Mucosa of descending colon (tissue), 3 donors: ENCODE data around the gene REM1. TPM values are rescaled to one million over a fixed set of nuclear protein-coding genes. Genes with fewer than 3 reads are reported as not detected.
"Not testable (repeated sequence)": the region's sequence is repeated elsewhere in the genome, so short reads cannot be mapped to it uniquely, and the experiment has no call there.

ENCODE experiments used
- ATAC-seq: fragments of 200-7000 bp; cut with Tn5 transposase; one replicate; pipeline ENCODE4 v1.9.1; 2020; ENCODE audit warnings: mild to moderate bottlenecking, moderate library complexity
- DNase-seq, 3 donors: peaks; one replicate each; pipeline ENCODE4 v3.0.0-alpha.2; 2020
- H3K36me3 ChIP-seq: fragments of 200-600 bp; one replicate; pipeline ENCODE4 v1.8.0; 2021; ENCODE audit warnings: low read depth, mild to moderate bottlenecking
- H3K4me1 ChIP-seq: fragments of 200-600 bp; one replicate; pipeline ENCODE4 v1.8.0; 2021; ENCODE audit warnings: low read depth, mild to moderate bottlenecking
- H3K4me3 ChIP-seq: fragments of 200-600 bp; one replicate; pipeline ENCODE4 v1.8.0; 2021; ENCODE audit warnings: mild to moderate bottlenecking
- H3K9me3 ChIP-seq: fragments of 200-600 bp; one replicate; pipeline ENCODE4 v1.8.0; 2021; ENCODE audit warnings: mild to moderate bottlenecking
- intact Hi-C, 2 donors: fragments of 100-400 bp; cut with DNase I in 1 of 2; cut with micrococcal nuclease in 1 of 2; formaldehyde crosslinking; loops; one replicate each; pipeline versions ENCODE4 v1.11.0 to v1.11.1; 2022; cut with DNase I, micrococcal nuclease
- long read RNA-seq, 2 donors: library from polyadenylated mRNA; unstranded; transcript quantifications; one replicate each; pipeline ENCODE4 v2.0.0, GENCODE V29; 2019 to 2021
- total RNA-seq, 3 donors: library from RNA; stranded (reverse); fragmentation: NEBNext Ultra II Directional in 2 of 3; extraction: Animal tissue kit (Norgen Biotek cat#: 25700) in 2 of 3; gene quantifications; one replicate each; pipeline versions ENCODE4 v1.2.1 to v1.2.4, GENCODE V29; 2021 to 2023
- TF ChIP-seq, protein P1 (sequence below): fragments of 200-600 bp; IDR thresholded peaks from one replicate; pipeline ENCODE4 v1.8.0; 2022; ENCODE audit warnings: antibody characterized with exemption, mild to moderate bottlenecking
- donor health status: DM: no; HTN: no; CAD: no; lungs with moderate emphysema.
- donor health status: DM: no; HTN: no; CAD: no.
- donor health status: DM: no; HTN: yes; CAD: no.

Gene REM1, protein sequence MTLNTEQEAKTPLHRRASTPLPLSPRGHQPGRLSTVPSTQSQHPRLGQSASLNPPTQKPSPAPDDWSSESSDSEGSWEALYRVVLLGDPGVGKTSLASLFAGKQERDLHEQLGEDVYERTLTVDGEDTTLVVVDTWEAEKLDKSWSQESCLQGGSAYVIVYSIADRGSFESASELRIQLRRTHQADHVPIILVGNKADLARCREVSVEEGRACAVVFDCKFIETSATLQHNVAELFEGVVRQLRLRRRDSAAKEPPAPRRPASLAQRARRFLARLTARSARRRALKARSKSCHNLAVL
- 1 to 10 TPM in 2 of 3 donors, under 1 TPM in 1; 0.46 to 3.5 (median 1.2) TPM for total RNA-seq
- long read RNA-seq, donor 1, partial matches to known transcripts: 1 of 7 reads
- long read RNA-seq, donor 1, other reads (novel, unspliced or antisense): 2 of 7 reads
- long read RNA-seq, donor 2, partial matches to known transcripts: 0 of 2 reads
- long read RNA-seq, donor 2, other reads (novel, unspliced or antisense): 1 of 2 reads

DNA sequence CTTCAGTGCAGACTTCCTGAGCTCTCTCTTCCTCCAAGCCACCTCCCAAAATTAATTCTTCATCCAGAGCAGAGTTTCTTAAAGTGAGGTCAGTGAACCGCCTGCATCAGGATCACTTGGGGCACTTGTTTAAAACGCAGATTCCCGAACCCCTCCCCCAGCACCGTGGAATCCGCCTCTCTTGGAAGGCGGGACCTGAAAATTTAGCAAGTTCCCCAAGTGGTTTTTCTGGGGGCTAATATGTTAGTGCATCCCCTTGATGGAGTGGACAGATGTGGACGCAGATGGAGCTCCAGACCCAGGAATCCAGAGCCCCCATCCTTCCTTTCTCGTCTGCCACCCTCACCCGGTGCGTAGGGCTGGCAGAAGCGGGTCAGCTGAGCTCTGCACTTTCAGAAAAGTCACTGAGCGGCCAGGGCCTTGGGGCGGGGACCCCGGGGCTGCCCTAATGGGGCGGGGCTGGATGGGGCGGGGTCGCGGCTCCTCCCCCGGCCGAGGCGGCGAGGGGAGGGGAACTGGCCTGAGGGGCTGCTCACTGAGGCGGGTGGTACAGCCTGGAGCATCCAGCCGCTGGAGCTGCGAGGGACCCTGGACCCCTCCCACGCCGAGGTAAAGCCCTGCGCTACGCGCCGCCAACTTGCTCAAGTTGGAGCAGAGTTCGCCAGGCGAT is at the start of gene REM1, which contains the start of gene DEFB124:
TSS of gene REM1 (plus strand) at position 531 of the 670 bp plus-strand sequence. CDS start 1,158 bp downstream, outside the sequence.
TSS of gene DEFB124 (minus strand) at position 370 of the 670 bp plus-strand sequence. CDS start 2,114 bp downstream, outside the sequence.
- H3K4me1 ChIP-seq: no peaks in the 10 kb centered on the region
- peak in 1 of 3 donors; percentile 48 for DNase-seq

DNA sequence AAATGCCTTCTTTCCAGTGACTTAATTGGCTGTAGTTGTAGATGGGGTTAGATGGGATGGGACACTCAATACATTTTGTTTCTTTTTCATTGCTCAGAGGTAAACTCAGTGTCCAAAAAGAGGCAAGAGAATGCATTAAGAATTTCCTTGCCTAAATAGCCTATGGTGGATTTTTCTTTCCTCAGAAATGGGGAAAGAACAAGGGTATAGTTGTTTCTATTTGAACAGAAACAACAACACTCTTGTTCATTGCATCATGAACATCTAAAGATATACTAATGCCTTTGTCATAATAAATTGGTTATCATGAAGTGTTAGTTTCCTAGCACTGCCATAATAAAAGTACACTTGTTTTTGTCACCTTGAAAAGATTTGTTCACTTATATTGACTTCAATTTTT is 49.3 kb upstream of the REM1 start:
- intact Hi-C loops: no loop called here
- no peak for ATAC-seq

More for the DNA sequence above, at the start of gene REM1, which contains the start of gene DEFB124:
- peak; percentile 18 for ATAC-seq
- intact Hi-C loops: no loop called here
- Histone ChIP-seq H3K36me3 (no peaks in the 10 kb centered on the region), H3K9me3 (no peaks in the 10 kb centered on the region), H3K4me3 (no peak within 1 kb of the TSS)
- TF ChIP-seq, protein P1, sequence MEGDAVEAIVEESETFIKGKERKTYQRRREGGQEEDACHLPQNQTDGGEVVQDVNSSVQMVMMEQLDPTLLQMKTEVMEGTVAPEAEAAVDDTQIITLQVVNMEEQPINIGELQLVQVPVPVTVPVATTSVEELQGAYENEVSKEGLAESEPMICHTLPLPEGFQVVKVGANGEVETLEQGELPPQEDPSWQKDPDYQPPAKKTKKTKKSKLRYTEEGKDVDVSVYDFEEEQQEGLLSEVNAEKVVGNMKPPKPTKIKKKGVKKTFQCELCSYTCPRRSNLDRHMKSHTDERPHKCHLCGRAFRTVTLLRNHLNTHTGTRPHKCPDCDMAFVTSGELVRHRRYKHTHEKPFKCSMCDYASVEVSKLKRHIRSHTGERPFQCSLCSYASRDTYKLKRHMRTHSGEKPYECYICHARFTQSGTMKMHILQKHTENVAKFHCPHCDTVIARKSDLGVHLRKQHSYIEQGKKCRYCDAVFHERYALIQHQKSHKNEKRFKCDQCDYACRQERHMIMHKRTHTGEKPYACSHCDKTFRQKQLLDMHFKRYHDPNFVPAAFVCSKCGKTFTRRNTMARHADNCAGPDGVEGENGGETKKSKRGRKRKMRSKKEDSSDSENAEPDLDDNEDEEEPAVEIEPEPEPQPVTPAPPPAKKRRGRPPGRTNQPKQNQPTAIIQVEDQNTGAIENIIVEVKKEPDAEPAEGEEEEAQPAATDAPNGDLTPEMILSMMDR: no peak

DNA sequence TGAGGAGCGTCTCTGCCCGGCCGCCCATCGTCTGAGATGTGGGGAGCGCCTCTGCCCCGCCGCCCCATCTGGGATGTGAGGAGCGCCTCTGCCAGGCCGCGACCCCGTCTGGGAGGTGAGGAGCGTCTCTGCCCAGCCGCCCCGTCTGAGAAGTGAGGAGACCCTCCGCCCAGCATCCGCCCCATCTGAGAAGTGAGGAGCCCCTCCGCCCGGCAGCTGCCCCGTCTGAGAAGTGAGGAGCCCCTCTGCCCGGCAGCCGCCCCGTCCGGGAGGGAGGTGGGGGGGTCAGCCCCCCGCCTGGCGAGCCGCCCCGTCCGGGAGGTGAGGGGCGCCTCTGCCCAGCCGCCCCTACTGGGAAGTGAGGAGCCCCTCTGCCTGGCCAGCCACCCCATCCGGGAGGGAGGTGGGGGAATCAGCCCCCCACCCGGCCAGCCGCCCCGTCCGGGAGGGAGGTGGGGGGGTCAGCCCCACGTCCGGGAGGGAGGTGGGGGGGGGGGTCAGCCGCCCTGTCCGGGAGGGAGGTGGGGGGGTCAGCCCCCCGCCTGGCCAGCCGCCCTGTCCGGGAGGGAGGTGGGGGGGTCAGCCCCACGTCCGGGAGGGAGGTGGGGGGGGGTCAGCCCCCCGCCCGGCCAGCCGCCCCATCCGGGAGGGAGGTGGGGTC is 48.1 kb upstream of the REM1 start:
- H3K36me3 ChIP-seq, intact Hi-C loops, H3K4me1 ChIP-seq, H3K4me3 ChIP-seq, H3K9me3 ChIP-seq, DNase-seq, ATAC-seq: not testable (repeated sequence)

More for the DNA sequence above, 49.3 kb upstream of the REM1 start:
- no peak overlapping the region for H3K4me3 ChIP-seq
- DNase-seq: no peak
- TF ChIP-seq, protein P1: no peak
- H3K9me3 ChIP-seq: no peaks in the 10 kb centered on the region
- no peaks in the 10 kb centered on the region for H3K36me3 ChIP-seq
- no peaks in the 10 kb centered on the region for H3K4me1 ChIP-seq

DNA sequence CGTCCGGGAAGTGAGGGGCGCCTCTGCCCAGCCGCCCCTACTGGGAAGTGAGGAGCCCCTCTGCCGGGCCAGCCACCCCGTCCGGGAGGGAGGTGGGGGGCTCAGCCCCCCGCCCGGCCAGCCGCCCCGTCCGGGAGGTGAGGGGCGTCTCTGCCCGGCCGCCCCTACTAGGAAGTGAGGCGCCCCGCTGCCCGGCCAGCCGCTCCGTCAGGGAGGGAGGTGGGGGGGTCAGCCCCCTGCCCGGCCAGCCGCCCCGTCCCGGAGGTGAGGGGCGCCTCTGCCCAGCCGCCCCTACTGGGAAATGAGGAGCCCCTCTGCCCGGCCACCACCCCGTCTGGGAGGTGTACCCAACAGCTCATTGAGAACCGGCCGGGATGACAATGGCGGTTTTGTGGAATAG is 47.5 kb upstream of the REM1 start:
- H3K36me3 ChIP-seq, ATAC-seq, H3K4me1 ChIP-seq, DNase-seq, H3K4me3 ChIP-seq, intact Hi-C loops, H3K9me3 ChIP-seq: not testable (repeated sequence)

DNA sequence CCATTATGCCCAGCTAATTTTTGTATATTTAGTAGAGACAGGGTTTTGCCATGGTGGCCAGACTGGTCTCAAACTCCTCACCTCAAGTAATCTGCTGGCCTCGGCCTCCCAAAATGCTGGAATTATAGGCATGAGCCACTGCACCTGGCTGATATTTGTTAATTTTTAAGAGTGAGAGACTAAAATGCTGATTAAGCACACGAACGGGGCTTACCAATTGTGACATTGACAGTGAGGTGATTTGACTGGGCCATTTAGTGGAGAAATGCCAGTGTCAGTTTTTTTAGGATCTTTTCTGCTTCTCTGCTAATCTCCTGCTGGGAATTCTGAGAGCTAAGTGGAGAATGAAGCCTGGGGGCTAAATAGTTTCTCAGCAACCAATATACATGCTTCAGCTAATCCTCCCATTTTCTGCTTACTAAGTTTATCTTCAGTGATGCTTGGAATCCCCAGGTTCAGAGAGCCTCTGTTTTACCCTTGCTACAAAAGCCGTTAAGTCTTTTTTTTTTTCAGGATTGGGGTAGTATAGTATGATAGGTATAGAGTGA is 44.4 kb upstream of the REM1 start:
- no peak for ATAC-seq
- intact Hi-C loops: no loop called here
- DNase-seq: no peak
- H3K36me3 ChIP-seq: no peaks in the 10 kb centered on the region
- TF ChIP-seq, protein P1: no peak
- no peak overlapping the region for H3K4me3 ChIP-seq
- H3K4me1 ChIP-seq: no peaks in the 10 kb centered on the region
- H3K9me3 ChIP-seq: no peaks in the 10 kb centered on the region

DNA sequence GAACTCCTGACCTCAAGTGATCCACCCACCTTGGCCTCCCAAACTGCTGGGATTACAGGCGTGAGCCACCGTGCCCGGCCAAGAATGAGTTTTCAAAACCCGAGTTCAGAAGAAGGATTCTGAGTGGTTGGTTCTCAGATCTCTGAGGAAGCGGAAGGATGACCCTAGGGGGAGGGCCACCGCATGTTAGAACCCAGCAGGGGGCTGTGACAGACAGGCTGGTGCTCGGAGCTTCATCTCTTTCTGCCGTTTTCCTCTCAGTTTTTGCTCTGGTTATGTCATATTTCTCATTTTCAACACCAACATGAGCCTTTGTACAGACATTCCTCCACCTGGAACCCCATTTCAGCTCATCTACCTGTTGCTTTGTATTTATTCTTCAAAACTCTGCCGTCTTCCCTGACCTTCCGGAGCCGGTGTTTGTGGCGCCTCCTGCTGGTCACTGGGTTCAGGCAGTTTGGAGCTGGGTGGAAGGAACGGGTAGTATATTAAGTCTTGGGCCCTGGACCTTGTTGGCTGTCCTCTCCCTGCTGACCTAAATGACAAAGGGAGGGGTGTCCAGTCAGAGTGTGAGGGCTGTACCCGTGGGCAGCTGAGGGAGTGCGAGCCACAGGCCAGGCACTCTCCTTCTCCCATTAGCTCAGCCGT is 35.0 kb upstream of the REM1 start, which contains the start of gene DEFB123:
TSS of gene DEFB123 (plus strand) at position 621 of the 648 bp plus-strand sequence. CDS start 67 bp downstream, outside the sequence.
- no peaks in the 10 kb centered on the region for H3K36me3 ChIP-seq
- no peaks in the 10 kb centered on the region for H3K4me1 ChIP-seq
- DNase-seq (no peak), ATAC-seq (no peak)
- TF ChIP-seq, protein P1: no peak
- H3K9me3 ChIP-seq: no peaks in the 10 kb centered on the region
- no peak within 1 kb of the TSS for H3K4me3 ChIP-seq
- intact Hi-C loops: no loop called here
